HEK293 (cell line): ENCODE measurements around the gene ELFN1.

Experiments
- KLF1 ChIP-seq: fragments of 450-650 bp; formaldehyde crosslinking; IDR thresholded peaks from 2 replicates; pipeline ENCODE4 v1.5.1; 2016; ENCODE audit warnings: missing biosample characterization, missing genetic modification characterization
- ZFP3 ChIP-seq: fragments of 450-650 bp; formaldehyde crosslinking; IDR thresholded peaks from 2 replicates; pipeline ENCODE4 v1.5.1; 2016; ENCODE audit warnings: low read depth, missing biosample characterization, missing genetic modification characterization
- ZNF133 ChIP-seq: fragments of 450-650 bp; formaldehyde crosslinking; IDR thresholded peaks from 2 replicates; pipeline ENCODE4 v1.5.1; 2016; ENCODE audit warnings: missing biosample characterization, missing genetic modification characterization
- ZNF174 ChIP-seq: fragments of 450-650 bp; formaldehyde crosslinking; IDR thresholded peaks from 2 replicates; pipeline ENCODE4 v1.5.0; 2017; ENCODE audit warnings: missing biosample characterization, mild to moderate bottlenecking, missing genetic modification characterization
- ZNF274 ChIP-seq, 2 experiments: fragments of 200-500 bp in 1 of 2; fragments of 450-650 bp in 1 of 2; sonication (Bioruptor generic) in 1 of 2; formaldehyde crosslinking in 1 of 2; IDR thresholded peaks; 2 replicates each; pipeline versions ENCODE4 v1.5.1 to v1.6.1; 2014 to 2016; ENCODE audit warnings: borderline replicate concordance in 1 of 2, inconsistent platforms in 1 of 2, low read length in 1 of 2, missing biosample characterization in 1 of 2, missing genetic modification characterization in 1 of 2
- ZNF529 ChIP-seq: fragments of 450-650 bp; formaldehyde crosslinking; IDR thresholded peaks from 2 replicates; pipeline ENCODE4 v1.5.1; 2017; ENCODE audit warnings: missing genetic modification characterization, missing biosample characterization; ENCODE audit not compliant: insufficient replicate concordance
- ZNF600 ChIP-seq: fragments of 450-650 bp; formaldehyde crosslinking; IDR thresholded peaks from 2 replicates; pipeline ENCODE4 v1.5.1; 2016; ENCODE audit warnings: missing biosample characterization, missing genetic modification characterization
- ZNF843 ChIP-seq: fragments of 450-650 bp; formaldehyde crosslinking; IDR thresholded peaks from 2 replicates; pipeline ENCODE4 v1.5.1; 2016; ENCODE audit warnings: missing biosample characterization, missing genetic modification characterization
- ZSCAN23 ChIP-seq: fragments of 450-650 bp; formaldehyde crosslinking; IDR thresholded peaks from 2 replicates; pipeline ENCODE4 v1.5.1; 2016; ENCODE audit warnings: missing biosample characterization, missing genetic modification characterization
- TF ChIP-seq, protein P1 (sequence below): fragments of 450-650 bp; formaldehyde crosslinking; IDR thresholded peaks from 2 replicates; pipeline ENCODE4 v1.5.1; 2016; ENCODE audit warnings: missing biosample characterization, missing genetic modification characterization
- TF ChIP-seq, protein P2 (sequence below): fragments of 450-650 bp; formaldehyde crosslinking; IDR thresholded peaks from 2 replicates; pipeline ENCODE4 v1.5.1; 2016; ENCODE audit warnings: missing biosample characterization, missing genetic modification characterization
- TF ChIP-seq, protein P3 (sequence below): fragments of 450-650 bp; formaldehyde crosslinking; IDR thresholded peaks from 2 replicates; pipeline ENCODE4 v1.5.1; 2016; ENCODE audit warnings: missing biosample characterization, missing genetic modification characterization

DNA sequence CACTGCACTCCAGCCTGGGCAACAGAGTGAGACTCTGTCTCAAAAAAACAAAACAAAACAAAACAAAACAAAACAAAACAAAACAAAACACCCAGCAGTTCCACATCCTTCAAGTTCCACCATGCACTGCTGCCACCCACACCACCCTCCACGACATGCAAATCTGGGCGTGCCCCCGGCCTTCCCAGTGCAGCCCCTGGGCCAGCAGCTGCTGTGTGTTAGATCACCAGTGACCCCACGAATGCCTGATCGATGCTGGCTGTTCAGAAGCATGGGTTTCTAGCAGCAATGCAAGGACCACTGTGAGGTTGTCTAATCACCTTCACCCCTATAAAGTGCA, 36.3 kb downstream of the ELFN1 start:
- TF ChIP-seq ZNF600 (tag by site-specific recombination) (no peak), ZFP3 (no peak), ZNF529 (no peak), KLF1 (no peak), ZNF133 (tag by site-specific recombination) (no peak), ZNF274 (IDR thresholded peaks at IDR 0.05; ENCODE audit: low read length) (no peak), ZNF274 (tag by site-specific recombination; IDR thresholded peaks at IDR 0.05; ENCODE audit: borderline replicate concordance) (no peak), ZNF843 (tag by site-specific recombination) (no peak), ZNF174 (no peak), ZSCAN23 (no peak)
- TF ChIP-seq, protein P1, sequence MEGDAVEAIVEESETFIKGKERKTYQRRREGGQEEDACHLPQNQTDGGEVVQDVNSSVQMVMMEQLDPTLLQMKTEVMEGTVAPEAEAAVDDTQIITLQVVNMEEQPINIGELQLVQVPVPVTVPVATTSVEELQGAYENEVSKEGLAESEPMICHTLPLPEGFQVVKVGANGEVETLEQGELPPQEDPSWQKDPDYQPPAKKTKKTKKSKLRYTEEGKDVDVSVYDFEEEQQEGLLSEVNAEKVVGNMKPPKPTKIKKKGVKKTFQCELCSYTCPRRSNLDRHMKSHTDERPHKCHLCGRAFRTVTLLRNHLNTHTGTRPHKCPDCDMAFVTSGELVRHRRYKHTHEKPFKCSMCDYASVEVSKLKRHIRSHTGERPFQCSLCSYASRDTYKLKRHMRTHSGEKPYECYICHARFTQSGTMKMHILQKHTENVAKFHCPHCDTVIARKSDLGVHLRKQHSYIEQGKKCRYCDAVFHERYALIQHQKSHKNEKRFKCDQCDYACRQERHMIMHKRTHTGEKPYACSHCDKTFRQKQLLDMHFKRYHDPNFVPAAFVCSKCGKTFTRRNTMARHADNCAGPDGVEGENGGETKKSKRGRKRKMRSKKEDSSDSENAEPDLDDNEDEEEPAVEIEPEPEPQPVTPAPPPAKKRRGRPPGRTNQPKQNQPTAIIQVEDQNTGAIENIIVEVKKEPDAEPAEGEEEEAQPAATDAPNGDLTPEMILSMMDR (tag by site-specific recombination): no peak
- TF ChIP-seq, protein P2, sequence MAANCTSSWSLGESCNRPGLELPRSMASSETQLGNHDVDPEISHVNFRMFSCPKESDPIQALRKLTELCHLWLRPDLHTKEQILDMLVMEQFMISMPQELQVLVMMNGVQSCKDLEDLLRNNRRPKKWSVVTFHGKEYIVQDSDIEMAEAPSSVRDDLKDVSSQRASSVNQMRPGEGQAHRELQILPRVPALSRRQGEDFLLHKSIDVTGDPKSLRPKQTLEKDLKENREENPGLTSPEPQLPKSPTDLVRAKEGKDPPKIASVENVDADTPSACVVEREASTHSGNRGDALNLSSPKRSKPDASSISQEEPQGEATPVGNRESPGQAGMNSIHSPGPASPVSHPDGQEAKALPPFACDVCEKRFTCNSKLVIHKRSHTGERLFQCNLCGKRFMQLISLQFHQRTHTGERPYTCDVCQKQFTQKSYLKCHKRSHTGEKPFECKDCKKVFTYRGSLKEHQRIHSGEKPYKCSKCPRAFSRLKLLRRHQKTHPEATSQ (tag by site-specific recombination): no peak
- TF ChIP-seq, protein P3, sequence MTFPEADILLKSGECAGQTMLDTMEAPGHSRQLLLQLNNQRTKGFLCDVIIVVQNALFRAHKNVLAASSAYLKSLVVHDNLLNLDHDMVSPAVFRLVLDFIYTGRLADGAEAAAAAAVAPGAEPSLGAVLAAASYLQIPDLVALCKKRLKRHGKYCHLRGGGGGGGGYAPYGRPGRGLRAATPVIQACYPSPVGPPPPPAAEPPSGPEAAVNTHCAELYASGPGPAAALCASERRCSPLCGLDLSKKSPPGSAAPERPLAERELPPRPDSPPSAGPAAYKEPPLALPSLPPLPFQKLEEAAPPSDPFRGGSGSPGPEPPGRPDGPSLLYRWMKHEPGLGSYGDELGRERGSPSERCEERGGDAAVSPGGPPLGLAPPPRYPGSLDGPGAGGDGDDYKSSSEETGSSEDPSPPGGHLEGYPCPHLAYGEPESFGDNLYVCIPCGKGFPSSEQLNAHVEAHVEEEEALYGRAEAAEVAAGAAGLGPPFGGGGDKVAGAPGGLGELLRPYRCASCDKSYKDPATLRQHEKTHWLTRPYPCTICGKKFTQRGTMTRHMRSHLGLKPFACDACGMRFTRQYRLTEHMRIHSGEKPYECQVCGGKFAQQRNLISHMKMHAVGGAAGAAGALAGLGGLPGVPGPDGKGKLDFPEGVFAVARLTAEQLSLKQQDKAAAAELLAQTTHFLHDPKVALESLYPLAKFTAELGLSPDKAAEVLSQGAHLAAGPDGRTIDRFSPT (tag by site-specific recombination): no peak
